BE2C (cell line): Measurements from ENCODE around the gene TUBB4B.

ENCODE experiments used
- DNase-seq: peaks from one replicate; pipeline ENCODE4 v3.0.0-alpha.2; 2020
- H3K27me3 ChIP-seq: fragments of 250-450 bp; sonication (Bioruptor Pico); 2 replicates; pipeline ENCODE4 v1.5.1; 2020; ENCODE audit warnings: mild to moderate bottlenecking
- H3K36me3 ChIP-seq: fragments of 250-450 bp; sonication (Bioruptor Pico); 2 replicates; pipeline ENCODE4 v1.5.1; 2020; ENCODE audit warnings: mild to moderate bottlenecking
- H3K4me1 ChIP-seq: fragments of 250-450 bp; sonication (Bioruptor Pico); 2 replicates; pipeline ENCODE4 v1.5.1; 2020
- H3K4me3 ChIP-seq: 2 replicates; pipeline ENCODE4 v1.5.1; 2011; ENCODE audit warnings: low read depth, low read length
- H3K9me3 ChIP-seq: fragments of 250-450 bp; sonication (Bioruptor Pico); 2 replicates; pipeline ENCODE4 v1.5.1; 2020
- CTCF ChIP-seq: IDR thresholded peaks from 2 replicates; pipeline ENCODE4 v1.5.1; 2012; ENCODE audit warnings: mild to moderate bottlenecking, low read depth, low read length

TUBB4B gene

GRCh38 chr9:137194909-137195308 lies 46.2 kb upstream of the TUBB4B start:
- Histone ChIP-seq H3K9me3 (no peaks in the 10 kb centered on the region), H3K27me3 (no peaks in the 10 kb centered on the region), H3K4me3 (no peak overlapping the region), H3K36me3 (peaks cover 4% of the 10 kb centered on the region; the same call in 1 of the 2 replicates), H3K4me1 (peaks cover 6% of the 10 kb centered on the region)
- no peak for DNase-seq
- no peak for TF ChIP-seq CTCF

- H3K4me3 ChIP-seq: no peak overlapping the region
- H3K9me3 ChIP-seq: no peaks in the 10 kb centered on the region
- DNase-seq: no peak
- no peaks in the 10 kb centered on the region for H3K27me3 ChIP-seq
- peaks cover 4% of the 10 kb centered on the region; the same call in 1 of the 2 replicates for H3K36me3 ChIP-seq
- peaks cover 6% of the 10 kb centered on the region for H3K4me1 ChIP-seq
- TF ChIP-seq CTCF: no peak
Measured at GRCh38 chr9:137195525-137196220, 45.4 kb upstream of the TUBB4B start.

- no peak for DNase-seq
- Histone ChIP-seq H3K27me3 (no peaks in the 10 kb centered on the region), H3K4me3 (no peak overlapping the region), H3K36me3 (no peaks in the 10 kb centered on the region; the same call in 1 of the 2 replicates), H3K4me1 (peaks cover 12% of the 10 kb centered on the region), H3K9me3 (no peaks in the 10 kb centered on the region)
- TF ChIP-seq CTCF: no peak
Measured at GRCh38 chr9:137198051-137198901, 42.8 kb upstream of the TUBB4B start.

GRCh38 chr9:137198902-137199283 lies 42.2 kb upstream of the TUBB4B start:
- H3K4me1 ChIP-seq: peaks cover 12% of the 10 kb centered on the region
- no peaks in the 10 kb centered on the region for H3K27me3 ChIP-seq
- H3K9me3 ChIP-seq: no peaks in the 10 kb centered on the region
- no peak for TF ChIP-seq CTCF
- H3K4me3 ChIP-seq: no peak overlapping the region
- DNase-seq: no peak
- no peaks in the 10 kb centered on the region; the same call in 1 of the 2 replicates for H3K36me3 ChIP-seq

GRCh38 chr9:137199411-137200121 lies 41.5 kb upstream of the TUBB4B start:
- no peak for TF ChIP-seq CTCF
- Histone ChIP-seq H3K4me3 (peak overlapping the region; percentile 48), H3K4me1 (peaks cover 12% of the 10 kb centered on the region), H3K9me3 (no peaks in the 10 kb centered on the region), H3K36me3 (no peaks in the 10 kb centered on the region; the same call in 1 of the 2 replicates), H3K27me3 (no peaks in the 10 kb centered on the region)
- no peak for DNase-seq
